GM10847 (cell line): ENCODE results near the gene LYPD6.

Experiments used
- POLR2A ChIP-seq: IDR thresholded peaks from 2 replicates; pipeline ENCODE4 v1.6.1; 2011; ENCODE audit not compliant: insufficient read length; ENCODE audit errors: extremely low read depth

The LYPD6 gene

GRCh38 chr2:149488706-149489440 lies 158.5 kb downstream of the LYPD6 start:
- no peak for TF ChIP-seq POLR2A

DNA sequence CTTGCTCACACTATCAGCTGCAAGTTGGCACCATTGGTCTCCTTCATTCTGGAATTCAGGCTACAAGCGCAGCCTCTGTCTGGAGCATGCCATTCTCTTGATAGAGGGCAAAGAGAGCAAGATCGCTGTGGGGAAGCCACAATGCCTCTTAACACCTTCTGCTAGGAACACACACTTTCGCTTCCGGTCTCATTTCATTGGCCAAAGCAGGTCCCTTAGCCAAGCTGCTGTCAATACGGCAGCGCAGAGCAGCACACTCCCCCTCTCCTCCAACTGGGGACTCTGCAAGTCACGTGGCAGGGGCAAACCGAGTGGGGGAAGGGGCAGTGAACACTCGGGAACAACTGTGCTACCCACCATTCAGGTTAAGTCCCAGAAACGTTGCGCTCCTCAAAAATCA lies 159.1 kb downstream of the LYPD6 start:
- TF ChIP-seq POLR2A, result no peak

DNA sequence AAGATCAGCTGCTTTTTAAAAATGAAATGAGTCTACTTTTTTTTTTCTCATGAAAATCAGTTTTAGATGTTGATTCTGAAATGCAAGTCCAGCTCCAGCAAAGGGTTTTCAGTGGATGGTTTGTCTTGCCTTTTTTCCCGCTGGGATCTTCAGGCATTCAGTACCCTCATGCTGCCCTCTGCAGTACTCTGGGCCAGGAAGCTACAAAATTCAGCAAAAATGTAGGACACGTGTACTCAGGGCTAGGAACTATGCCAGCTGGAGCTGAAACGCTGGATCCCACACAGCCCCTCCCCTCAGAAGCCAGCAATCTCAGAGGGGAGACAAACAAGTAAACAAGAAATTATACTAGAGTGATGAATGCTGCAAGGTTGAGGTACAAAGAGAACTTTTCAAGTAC lies 159.9 kb downstream of the LYPD6 start:
- no peak for TF ChIP-seq POLR2A

- no peak for TF ChIP-seq POLR2A
Measured at GRCh38 chr2:149492923-149493322, 162.5 kb downstream of the LYPD6 start.

GRCh38 chr2:149507974-149508373 lies 177.6 kb downstream of the LYPD6 start:
- no peak for TF ChIP-seq POLR2A

DNA sequence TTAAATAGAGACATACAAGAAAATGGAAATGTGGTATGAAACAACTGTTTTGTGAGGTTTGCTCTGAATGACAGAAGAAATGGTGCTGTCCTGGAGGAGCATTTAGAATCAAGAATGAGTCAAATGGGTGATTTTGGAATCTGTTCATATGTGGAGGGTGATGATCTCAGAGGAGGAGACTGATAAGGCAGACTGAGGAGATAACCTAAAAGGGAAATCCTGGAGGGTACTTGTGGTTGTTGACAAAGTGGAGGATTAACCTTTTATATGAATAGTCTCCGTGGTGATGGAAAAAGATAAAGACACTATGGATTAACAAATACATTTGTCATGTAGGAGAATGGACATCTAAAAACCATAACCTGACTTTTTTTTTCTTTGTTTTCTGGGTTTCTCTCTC lies 183.1 kb downstream of the LYPD6 start:
- no peak for TF ChIP-seq POLR2A
